GM21619 (cell line): ENCODE data around the gene SLMAP.

Source experiments
- ATAC-seq: cut with Tn5 transposase; IDR thresholded peaks from one replicate; pipeline ENCODE4 v1.9.1; 2021; ENCODE audit not compliant: unreplicated experiment

SLMAP gene

GRCh38 chr3:57755741-57756527 is at the start of gene SLMAP:
SLMAP (plus strand) TSS chr3:57756309; CDS start chr3:57757652, 1,343 bp downstream.
- ATAC-seq, result peak; percentile 88

GRCh38 chr3:57706462-57706861 is 49.6 kb upstream of the SLMAP start:
- ATAC-seq, result no peak

GRCh38 chr3:57709031-57709430 is 47.1 kb upstream of the SLMAP start:
- ATAC-seq, result no peak

GRCh38 chr3:57709559-57709958 is 46.5 kb upstream of the SLMAP start:
- no peak for ATAC-seq

- no peak for ATAC-seq
These were observed 40.4 kb upstream of the SLMAP start for GRCh38 chr3:57715686-57716085.

- ATAC-seq, result no peak
These were observed 38.8 kb upstream of the SLMAP start for GRCh38 chr3:57717205-57717868.

GRCh38 chr3:57718118-57718517 is 38.0 kb upstream of the SLMAP start:
- ATAC-seq, result no peak

- no peak for ATAC-seq
These were observed 29.7 kb upstream of the SLMAP start for GRCh38 chr3:57726397-57726796.

- ATAC-seq, result no peak
These were observed 29.0 kb upstream of the SLMAP start for GRCh38 chr3:57727106-57727505.

- no peak for ATAC-seq
These were observed 26.6 kb upstream of the SLMAP start for GRCh38 chr3:57729334-57730045.

- ATAC-seq, result no peak
These were observed 25.4 kb upstream of the SLMAP start for GRCh38 chr3:57730682-57731081.

- no peak for ATAC-seq
These were observed 24.8 kb upstream of the SLMAP start for GRCh38 chr3:57731311-57731710.

GRCh38 chr3:57733790-57734189 is 22.3 kb upstream of the SLMAP start:
- no peak for ATAC-seq

GRCh38 chr3:57735405-57735804 is 20.7 kb upstream of the SLMAP start:
- ATAC-seq, result no peak

GRCh38 chr3:57737840-57738239 is 18.3 kb upstream of the SLMAP start:
- no peak for ATAC-seq

- ATAC-seq, result no peak
These were observed 17.7 kb upstream of the SLMAP start for GRCh38 chr3:57738391-57738790.

- ATAC-seq, result no peak
These were observed 16.1 kb upstream of the SLMAP start for GRCh38 chr3:57740027-57740426.

GRCh38 chr3:57743496-57743895 is 12.6 kb upstream of the SLMAP start:
- no peak for ATAC-seq

- no peak for ATAC-seq
These were observed 11.0 kb upstream of the SLMAP start for GRCh38 chr3:57745101-57745500.

- no peak for ATAC-seq
These were observed 9.7 kb upstream of the SLMAP start for GRCh38 chr3:57746156-57747010.

GRCh38 chr3:57749542-57749941 is 6.6 kb upstream of the SLMAP start:
- ATAC-seq, result no peak
